ENCODE data around the gene TFAP2A.

The TFAP2A gene

GRCh38 chr6:10412461-10413261 is 2.2 kb downstream of the TFAP2A start:
- no peak for DNase-seq

- peak; percentile 11 for DNase-seq
Measured at GRCh38 chr6:10411971-10412460, 2.9 kb downstream of the TFAP2A start.

GRCh38 chr6:10411131-10411970 is 3.5 kb downstream of the TFAP2A start:
- DNase-seq, result no peak

- DNase-seq, result no peak
Measured at GRCh38 chr6:10410207-10411050, 4.4 kb downstream of the TFAP2A start.

DNA sequence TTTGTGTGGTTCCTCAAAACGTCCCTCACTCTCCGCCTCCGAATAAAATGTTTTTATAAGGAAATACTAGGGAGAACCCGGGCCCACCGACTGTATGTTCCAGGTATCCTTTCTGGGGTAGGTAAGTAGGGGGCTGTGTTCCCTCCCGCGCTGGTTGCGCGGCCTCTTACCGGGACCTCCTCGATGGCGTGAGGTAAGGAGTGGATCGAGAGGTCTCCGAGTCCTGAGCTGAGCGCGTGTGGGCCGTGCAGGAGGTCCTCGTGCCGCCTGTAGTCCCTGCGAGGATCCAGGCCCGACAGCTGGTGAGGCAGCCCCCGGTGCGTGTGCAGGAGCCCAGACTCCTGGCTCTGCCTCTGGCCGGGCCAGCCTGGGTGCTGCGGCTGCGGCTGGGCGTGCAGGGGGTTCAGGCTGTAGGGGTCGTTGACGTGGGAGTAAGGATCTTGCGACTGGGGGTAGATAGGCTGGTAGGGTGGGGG is 5.1 kb downstream of the TFAP2A start:
- no peak for DNase-seq

GRCh38 chr6:10409233-10409721 is 5.6 kb downstream of the TFAP2A start:
- DNase-seq, result no peak

DNA sequence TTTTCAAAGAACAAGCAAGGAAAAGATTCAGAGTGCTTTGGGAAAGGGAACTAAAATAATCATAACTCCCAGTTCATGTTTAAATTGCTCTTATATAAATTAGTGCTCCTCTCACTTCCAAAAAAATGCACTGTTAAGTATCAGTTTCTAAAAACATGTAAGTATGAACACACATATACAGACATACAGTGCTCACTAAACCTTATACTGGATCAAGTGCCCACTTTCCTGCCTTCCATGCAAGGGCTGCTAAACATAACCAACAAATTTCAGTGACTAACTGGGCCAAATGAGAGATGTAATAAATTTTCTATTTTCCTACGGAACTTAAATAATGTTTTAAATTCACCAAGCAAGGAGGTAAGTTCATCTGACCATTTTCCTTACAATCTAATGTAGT is 6.4 kb downstream of the TFAP2A start:
- DNase-seq, result no peak

GRCh38 chr6:10407674-10408054 is 7.2 kb downstream of the TFAP2A start:
- no peak for DNase-seq

GRCh38 chr6:10407018-10407673 is 7.7 kb downstream of the TFAP2A start:
- DNase-seq, result no peak

- DNase-seq, result no peak
Measured at GRCh38 chr6:10406556-10406955, 8.3 kb downstream of the TFAP2A start.

DNA sequence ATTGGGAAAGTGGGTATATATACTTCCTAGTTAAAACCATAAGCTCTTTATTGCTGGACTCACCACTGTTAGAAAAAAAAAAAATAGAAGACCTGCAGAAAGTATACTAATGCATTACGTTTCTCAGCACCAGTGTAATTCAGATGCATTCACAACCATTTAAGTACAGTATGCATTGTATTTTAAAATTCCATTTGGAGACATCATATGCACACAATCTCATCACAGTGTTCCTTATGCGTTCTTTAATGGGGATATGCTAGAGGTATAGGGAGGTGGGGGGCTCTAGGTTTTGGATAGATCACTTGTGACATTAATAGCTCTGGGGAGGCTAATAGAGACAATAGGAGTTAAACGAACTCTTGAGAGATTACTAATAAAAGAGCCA is 9.4 kb downstream of the TFAP2A start:
- no peak for DNase-seq

DNA sequence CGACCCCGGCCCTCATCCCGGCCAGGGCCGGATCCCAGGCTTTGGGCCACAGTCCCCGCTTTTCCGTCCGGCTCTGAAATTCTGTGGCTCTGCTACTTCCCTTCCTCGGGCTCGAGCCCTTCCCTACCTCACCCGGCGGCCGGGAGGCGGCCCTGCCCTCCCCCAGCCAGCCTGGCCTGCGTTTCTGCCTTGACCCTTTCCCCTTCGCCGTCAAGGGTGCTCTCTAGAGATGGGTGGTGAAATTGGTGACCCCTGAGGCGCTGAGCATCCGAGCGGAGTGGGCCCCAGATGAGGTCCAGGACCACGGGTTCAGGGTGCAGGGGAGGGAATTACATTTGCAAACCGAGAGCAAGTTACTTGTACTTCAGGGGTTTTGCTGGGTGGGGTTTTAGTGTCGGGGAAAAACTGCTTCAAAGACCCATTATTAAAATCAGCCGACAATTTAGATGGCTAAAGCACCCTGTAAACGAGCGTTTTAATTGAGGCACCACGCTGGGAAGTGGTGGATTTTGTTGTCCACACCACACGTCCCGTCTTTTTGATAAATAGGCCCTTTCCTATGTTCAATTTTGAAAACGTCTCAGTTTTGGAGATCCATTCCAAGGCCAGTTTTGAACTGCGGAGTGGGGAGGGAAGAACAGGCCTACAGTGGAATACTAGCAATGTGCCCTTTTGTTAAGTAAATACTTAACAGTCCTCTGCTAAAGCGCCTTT is 9.9 kb downstream of the TFAP2A start:
- DNase-seq, result no peak

DNA sequence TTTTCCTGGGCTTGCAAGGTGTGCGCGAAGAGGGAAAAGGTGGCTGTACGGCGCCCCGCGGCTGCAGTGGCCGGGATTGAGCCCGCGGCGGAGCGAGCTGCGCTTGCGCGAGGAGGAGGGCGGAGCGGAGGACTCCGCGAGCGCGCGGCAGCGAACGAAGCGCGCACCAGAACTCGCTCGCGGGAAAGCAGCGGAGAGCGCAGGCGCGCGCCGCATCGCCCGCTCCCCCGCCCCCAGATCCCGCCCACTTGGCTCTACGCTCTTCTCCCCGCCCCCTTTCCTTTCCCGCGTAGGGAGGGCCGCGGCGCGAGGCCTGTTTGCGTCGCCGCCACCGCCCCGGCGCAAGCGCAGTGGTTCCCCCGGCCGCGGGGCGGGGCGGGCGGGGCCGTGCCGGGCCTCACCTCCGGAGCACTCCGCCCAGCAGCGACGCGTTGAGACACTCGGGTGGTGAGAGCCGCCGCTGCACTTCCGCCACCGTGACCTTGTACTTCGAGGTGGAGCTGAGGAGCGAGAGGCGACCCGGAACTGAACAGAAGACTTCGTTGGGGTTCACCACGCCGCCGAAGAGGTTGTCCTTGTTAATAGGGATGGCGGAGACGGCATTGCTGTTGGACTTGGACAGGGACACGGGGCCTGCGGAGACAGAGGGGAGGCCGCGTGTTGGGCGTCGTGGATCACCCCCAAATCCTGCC is 10.6 kb downstream of the TFAP2A start:
- DNase-seq, result peak; percentile 88

DNA sequence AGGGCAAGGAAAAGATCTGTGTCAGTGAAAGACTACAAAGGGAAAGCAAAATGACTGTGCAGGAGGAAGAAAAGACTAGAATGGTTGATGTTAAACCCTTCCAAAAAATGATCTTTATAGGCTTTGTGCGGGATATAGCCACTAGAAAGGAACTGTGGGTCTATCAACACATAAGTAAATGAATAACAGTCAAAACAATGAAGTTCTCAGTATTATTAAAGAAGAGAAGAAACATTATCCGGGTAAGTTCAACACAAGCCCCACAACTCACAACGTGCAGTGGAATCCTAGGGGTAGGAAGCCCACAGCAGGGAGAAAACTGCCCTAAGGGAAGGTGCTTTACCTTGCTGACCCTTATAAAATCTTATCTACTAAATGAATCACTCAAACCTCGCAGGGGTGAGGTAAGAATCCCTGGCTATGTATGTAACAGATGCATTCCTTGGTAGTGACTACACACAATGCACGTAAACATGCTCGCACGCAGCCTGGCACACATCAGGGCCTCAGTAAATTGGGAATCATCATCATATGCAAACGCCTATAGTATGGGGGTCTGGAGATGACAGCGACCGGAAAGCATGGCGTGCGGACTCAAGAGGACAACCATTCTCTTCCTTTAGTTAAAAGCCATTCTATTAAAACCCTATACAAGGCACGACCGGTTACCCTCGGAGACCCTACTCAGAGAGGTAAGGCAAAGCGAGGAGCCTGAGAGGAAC is 11.3 kb downstream of the TFAP2A start:
- no peak for DNase-seq

- no peak for DNase-seq
Measured at GRCh38 chr6:10402648-10403311, 12.1 kb downstream of the TFAP2A start.

GRCh38 chr6:10401632-10402223 is 13.1 kb downstream of the TFAP2A start:
- DNase-seq, result no peak

DNA sequence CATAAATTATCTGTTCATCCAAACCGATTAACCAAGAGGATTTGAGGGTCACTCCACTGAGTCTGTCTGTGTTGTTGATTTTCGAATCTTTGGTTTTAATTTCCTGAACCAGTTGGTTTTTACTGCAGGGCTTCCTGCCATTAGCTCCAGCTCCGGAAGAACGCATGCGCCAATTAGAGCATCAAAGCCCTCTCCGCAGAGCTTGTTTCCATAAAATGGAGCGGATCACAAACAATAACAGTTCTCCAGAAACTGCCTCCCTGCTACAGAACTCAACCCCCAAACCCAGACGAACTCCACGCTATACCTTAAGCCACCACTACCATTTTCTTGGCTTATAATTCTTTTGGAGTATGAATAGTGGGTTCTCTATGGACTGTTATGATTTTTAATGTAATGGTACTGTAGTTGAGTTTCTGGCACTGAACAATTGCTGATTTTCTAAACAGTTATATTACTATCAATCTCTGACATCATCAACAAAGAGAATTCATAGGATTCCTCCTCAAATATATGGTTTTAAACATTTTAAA is 13.8 kb downstream of the TFAP2A start:
- DNase-seq, result no peak

DNA sequence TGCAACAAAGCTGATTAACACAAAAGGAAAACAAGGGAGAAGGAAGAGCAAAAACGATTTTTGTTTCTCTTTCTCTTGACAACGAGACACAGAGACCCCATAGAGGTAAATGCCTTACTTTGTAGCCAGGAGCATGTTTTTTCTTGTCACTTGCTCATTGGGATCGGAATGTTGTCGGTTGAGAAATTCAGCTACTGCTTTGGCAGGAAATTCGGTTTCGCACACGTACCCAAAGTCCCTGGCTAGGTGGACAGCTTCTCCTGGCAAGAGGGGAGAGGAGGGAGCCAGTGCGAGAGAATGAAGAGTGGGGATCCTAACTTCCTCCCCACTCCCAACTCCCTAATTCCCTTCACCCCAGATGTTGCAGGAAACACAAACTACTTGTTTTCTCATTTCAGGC is 14.5 kb downstream of the TFAP2A start:
- DNase-seq, result no peak

GRCh38 chr6:10399451-10399850 is 15.4 kb downstream of the TFAP2A start:
- no peak for DNase-seq

Measured in CD4-positive, alpha-beta T cell treated with Interferon gamma for 1 hour (primary cell).